GM10266 (cell line): ENCODE data around the gene MTMR3.
"Not testable (repeated sequence)": the region's sequence is repeated elsewhere in the genome, so short reads cannot be mapped to it uniquely, and the experiment has no call there.

Experiments used
- DNase-seq: peaks from one replicate; pipeline ENCODE4 v3.0.0; 2012; ENCODE audit errors: extremely low spot score
- CTCF ChIP-seq: IDR thresholded peaks from 2 replicates; pipeline ENCODE4 v1.5.1; 2012; ENCODE audit warnings: mild to moderate bottlenecking, low read depth; ENCODE audit not compliant: control insufficient read depth, insufficient read depth; ENCODE audit errors: missing control alignments

MTMR3 gene

GRCh38 chr22:29856496-29856895 lies 26.5 kb upstream of the MTMR3 start:
- DNase-seq, result no peak
- no peak for TF ChIP-seq CTCF

- not testable (repeated sequence) for DNase-seq
These were observed 23.9 kb upstream of the MTMR3 start for GRCh38 chr22:29859030-29859429.

- no peak for DNase-seq
These were observed 22.8 kb upstream of the MTMR3 start for GRCh38 chr22:29860006-29860766.

GRCh38 chr22:29861672-29862297 lies 21.2 kb upstream of the MTMR3 start:
- TF ChIP-seq CTCF, result no peak
- DNase-seq, result no peak

More at GRCh38 chr22:29860006-29860766, 22.8 kb upstream of the MTMR3 start:
- no peak for TF ChIP-seq CTCF

- DNase-seq, result not testable (repeated sequence)
These were observed 17.4 kb upstream of the MTMR3 start for GRCh38 chr22:29865572-29865971.

GRCh38 chr22:29867260-29867659 lies 15.7 kb upstream of the MTMR3 start:
- no peak for TF ChIP-seq CTCF
- DNase-seq, result no peak

- DNase-seq, result no peak
- no peak for TF ChIP-seq CTCF
These were observed 15.1 kb upstream of the MTMR3 start for GRCh38 chr22:29867851-29868250.

- TF ChIP-seq CTCF, result no peak
- no peak for DNase-seq
These were observed 12.4 kb upstream of the MTMR3 start for GRCh38 chr22:29870574-29870973.
